ENCODE data around the gene HJV. TPM values are rescaled to one million over a fixed set of nuclear protein-coding genes. Genes with fewer than 3 reads are reported as not detected.

HJV gene
- total and polyA plus RNA-seq, 2 of the 4 experiments (the other 2 are of a cell fraction): not detected

DNA sequence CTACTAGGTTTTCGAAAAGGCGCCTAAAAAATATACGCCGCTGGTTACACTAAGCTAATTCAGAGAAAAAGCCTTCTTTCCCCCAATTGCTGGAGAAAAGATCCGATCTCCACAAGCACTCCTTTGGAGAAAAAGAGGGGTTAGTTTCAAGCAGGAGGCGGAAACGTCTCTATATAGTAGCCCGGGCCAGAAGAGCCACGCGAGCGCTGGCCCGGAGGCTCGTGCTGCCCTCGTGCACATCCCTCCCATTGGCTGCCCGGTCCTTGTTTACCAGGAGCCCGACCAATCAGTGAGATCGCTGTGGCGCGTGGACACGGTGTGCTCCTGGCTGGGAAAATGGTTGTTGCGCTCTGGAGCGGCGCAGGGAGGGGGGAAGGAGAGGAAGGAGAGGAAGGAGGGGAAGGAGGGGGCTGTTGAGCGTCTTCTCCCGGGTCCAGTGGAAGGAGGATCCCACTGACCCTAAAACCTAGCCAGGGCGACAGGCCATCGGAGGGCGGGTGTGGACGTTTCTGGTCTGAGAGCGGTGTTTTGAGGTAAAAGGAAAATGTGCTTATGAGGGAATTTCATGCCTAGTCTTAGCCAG is 25.0 kb downstream of the HJV start, which contains the start of gene TXNIP (continued):
- TF ChIP-seq MAZ (IDR thresholded peaks at IDR 0.05; ENCODE audit: borderline replicate concordance, low read depth, low read length) (peak; percentile 86), MAFK (IDR thresholded peaks at IDR 0.05; ENCODE audit: low read depth, low read length) (no peak)

- Histone ChIP-seq H3K9me1 (ENCODE audit: insufficient read depth, low read length) (peaks cover 9% of the 10 kb centered on the region), H3K14ac (replicated peaks; ENCODE audit: low read depth, low read length) (peak overlapping the region; percentile 91), H2BK5ac (ENCODE audit: low read depth, low read length, poor library complexity, severe bottlenecking) (peak overlapping the region; percentile 56), H3K4me3 (ENCODE audit: insufficient read depth, low read depth, low read length) (peak overlapping the region; percentile 87), H4K91ac (ENCODE audit: insufficient read depth, low read depth, low read length) (peak overlapping the region; percentile 74), H4K8ac (ENCODE audit: low read depth in 2 of 2, low read length in 2 of 2) (peak overlapping the region; percentile 13 to 16; a peak in 2 of 4 replicates), H2BK120ac (ENCODE audit: low read depth, low read length) (peak overlapping the region; percentile 30; the same call in 1 of the 2 replicates), H3K56ac (ENCODE audit: extremely low read depth, insufficient read depth, low read length) (peak overlapping the region; percentile 78), H3K18ac (ENCODE audit: low read depth, low read length) (peak overlapping the region; percentile 48; the same call in 1 of the 2 replicates), H3K79me1 (ENCODE audit: low read depth in 1 of 2, low read length in 2 of 2) (peaks cover 22 to 35% of the 10 kb centered on the region in 2 experiments), H3K36me3 (ENCODE audit: control insufficient read depth, insufficient read depth, low read length) (peaks cover 13% of the 10 kb centered on the region), H4K5ac (ENCODE audit: low read depth, low read length) (no peak overlapping the region), H4K20me1 (ENCODE audit: insufficient read depth, low read length) (peaks cover 12% of the 10 kb centered on the region; the same call in 1 of the 2 replicates), H3K27me3 (ENCODE audit: control insufficient read depth, insufficient read depth, low read length) (no peaks in the 10 kb centered on the region), H3K9ac (ENCODE audit: low read depth, low read length) (peak overlapping the region; percentile 97), H3K4me1 (ENCODE audit: control insufficient read depth, insufficient read depth, low read length) (peaks cover 10% of the 10 kb centered on the region), H2AK5ac (ENCODE audit: low read depth, low read length) (peak overlapping the region; percentile 65), H3K27ac (ENCODE audit: insufficient read depth, low read length) (peak overlapping the region; percentile 48), H3K23ac (ENCODE audit: low read depth, low read length) (peak overlapping the region; percentile 78), H2AK9ac (replicated peaks; ENCODE audit: low read depth, low read length, poor library complexity) (no peak overlapping the region), H2BK15ac (ENCODE audit: low read depth, low read length) (no peak overlapping the region), H3K4ac (ENCODE audit: low read depth, low read length) (peak overlapping the region; percentile 70), H3K9me3 (ENCODE audit: control insufficient read depth, insufficient read depth, low read length) (no peaks in the 10 kb centered on the region), H3K4me2 (ENCODE audit: low read depth, low read length) (peak overlapping the region; percentile 92), H2AFZ (replicated peaks; ENCODE audit: low read length, poor library complexity) (peak overlapping the region; percentile 80), H2BK20ac (ENCODE audit: low read depth, low read length) (no peak overlapping the region)
- DNase-seq: no peak
- no peak for ATAC-seq (ENCODE audit: low read depth)
- TF ChIP-seq RAD21 (IDR thresholded peaks at IDR 0.05; ENCODE audit: low read length) (no peak), BHLHE40 (IDR thresholded peaks at IDR 0.05; ENCODE audit: low read depth, low read length) (no peak), POLR2A (IDR thresholded peaks at IDR 0.05; ENCODE audit: low read depth, low read length) (no peak), FOS (IDR thresholded peaks at IDR 0.05; ENCODE audit: low read depth, low read length) (no peak), MAFK (IDR thresholded peaks at IDR 0.05; ENCODE audit: low read depth, low read length) (no peak), RCOR1 (IDR thresholded peaks at IDR 0.05; ENCODE audit: insufficient replicate concordance, low read length) (no peak), MAZ (IDR thresholded peaks at IDR 0.05; ENCODE audit: borderline replicate concordance, low read depth, low read length) (no peak), CHD1 (IDR thresholded peaks at IDR 0.05; ENCODE audit: low read depth, low read length) (no peak), SMC3 (IDR thresholded peaks at IDR 0.05; ENCODE audit: low read depth, low read length) (no peak)
- WGBS, 2 experiments (ENCODE audit: extremely low coverage in 2 of 2, insufficient read length in 1 of 2): 0% methylated on average over 4 of the region's 13 CpGs; no CpG with 5 or more reads in 1 of the 2 experiments
- intact Hi-C loops (cut with micrococcal nuclease) (loop anchor here (1.0 to 5.0 kb wide), 5 partner anchors 17 to 79 kb away; partner anchors contain the start of genes ANKRD34A, PEX11B, POLR3GL and RBM8A), dilution Hi-C loops (cut with HindIII; ENCODE audit: low sequenced_read_pairs, unreplicated experiment) (no loop called here), in situ Hi-C loops (cut with MboI; ENCODE audit: low sequenced_read_pairs) (loop anchor here (5.0 kb wide), 1 partner anchor 79 kb away; the partner anchor contains the start of gene PEX11B)
- POLR2A ChIA-PET (ENCODE audit: unreplicated experiment): interaction anchor here (0.6 to 1.0 kb wide), 4 partner anchors 11 to 132 kb away, joined by 3 to 4 read pairs (median 3); no protein-coding TSS in a partner anchor
- no TSS peak for BruUV-seq (replicated peaks)
- CTCF ChIA-PET: interaction anchor here (0.9 kb wide), 1 partner anchor 17 kb away, joined by 4 read pairs; no protein-coding TSS in a partner anchor
These were observed 25.5 kb downstream of the HJV start for GRCh38 chr1:145995964-145996432.

Measured in IMR-90 (cell line).